SJSA1 (cell line): ENCODE results near the gene RNF34. TPM values are rescaled to one million over a fixed set of nuclear protein-coding genes. Genes with fewer than 3 reads are reported as not detected.

Experiments
- DNase-seq, 2 experiments: peaks; one replicate each; pipeline ENCODE4 v3.0.0-alpha.2; 2015 to 2020; ENCODE audit warnings: low spot score in 2 of 2, low read depth in 1 of 2
- H3K27ac ChIP-seq: fragments of 250-450 bp; sonication (Bioruptor Pico); 2 replicates; pipeline ENCODE4 v1.5.1; 2020; ENCODE audit warnings: mild to moderate bottlenecking, moderate library complexity
- H3K27me3 ChIP-seq: fragments of 250-450 bp; sonication (Bioruptor Pico); replicated peaks from 2 replicates; pipeline ENCODE4 v1.5.1; 2020; ENCODE audit warnings: mild to moderate bottlenecking, moderate library complexity
- H3K36me3 ChIP-seq: fragments of 250-450 bp; sonication (Bioruptor Pico); 2 replicates; pipeline ENCODE4 v1.5.1; 2020; ENCODE audit warnings: mild to moderate bottlenecking
- H3K4me1 ChIP-seq: fragments of 250-450 bp; sonication (Bioruptor Pico); replicated peaks from 2 replicates; pipeline ENCODE4 v1.6.1; 2021; ENCODE audit warnings: mild to moderate bottlenecking
- H3K4me3 ChIP-seq: fragments of 250-450 bp; sonication (Bioruptor Pico); 2 replicates; pipeline ENCODE4 v1.5.1; 2020; ENCODE audit warnings: mild to moderate bottlenecking
- H3K9me3 ChIP-seq: fragments of 250-450 bp; sonication (Bioruptor Pico); replicated peaks from 2 replicates; pipeline ENCODE4 v1.5.1; 2020; ENCODE audit warnings: mild to moderate bottlenecking
- total RNA-seq: library from RNA; depleted of rRNA; stranded (reverse); fragments of >200 nt; shearing (Covaris generic); gene quantifications from 2 replicates; pipeline ENCODE4 v1.2.3, GENCODE V29; 2014

RNF34 gene
- total RNA-seq, 1 experiment from 2014 or later = 58.4 TPM

DNA sequence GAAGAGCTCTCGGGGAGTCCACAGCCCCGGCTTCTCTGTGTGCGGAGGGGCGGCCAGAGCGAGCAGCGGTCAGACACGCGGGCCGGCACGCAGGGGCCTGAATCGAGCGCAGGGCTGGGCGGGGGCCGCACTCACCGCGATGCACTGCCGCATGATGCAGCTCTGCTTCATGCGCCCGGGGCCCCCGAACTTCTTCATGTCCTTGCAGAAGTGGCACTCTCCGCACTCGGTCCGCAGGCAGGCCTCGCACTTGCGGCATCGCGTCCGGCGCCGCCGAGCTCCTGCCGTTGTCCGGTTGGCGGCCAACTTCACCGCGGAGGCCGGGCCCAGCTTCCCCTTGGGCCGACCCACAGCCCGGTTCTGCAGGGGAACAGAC is 53.1 kb downstream of the RNF34 start:
- H3K9me3 ChIP-seq = no peaks in the 10 kb centered on the region
- peaks cover 11% of the 10 kb centered on the region for H3K36me3 ChIP-seq
- no peaks in the 10 kb centered on the region for H3K4me1 ChIP-seq
- H3K27ac ChIP-seq = no peak overlapping the region
- no peaks in the 10 kb centered on the region for H3K27me3 ChIP-seq
- DNase-seq = no peak
- H3K4me3 ChIP-seq = no peak overlapping the region

DNA sequence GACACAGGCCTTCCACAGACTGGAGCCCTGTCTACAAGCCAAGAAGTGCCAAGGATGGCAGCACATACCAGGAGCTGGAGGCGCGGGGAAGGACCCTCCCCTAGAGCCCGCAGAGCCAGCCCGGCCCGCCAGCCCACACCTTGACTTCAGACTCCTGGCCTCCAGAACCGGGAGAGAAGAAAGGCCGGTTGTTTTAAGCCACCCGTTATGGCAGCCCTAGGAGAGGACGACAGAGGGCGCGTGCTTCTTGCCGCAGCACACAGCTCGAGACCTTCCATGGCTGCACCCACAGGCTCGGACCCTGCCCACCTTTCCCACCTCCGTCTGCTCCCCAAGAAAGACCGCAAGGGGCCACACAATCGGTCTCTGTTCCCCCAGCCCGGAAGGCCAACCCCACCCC is 53.7 kb downstream of the RNF34 start:
- Histone ChIP-seq H3K27me3 (no peaks in the 10 kb centered on the region), H3K4me1 (no peaks in the 10 kb centered on the region), H3K36me3 (peaks cover 9% of the 10 kb centered on the region), H3K9me3 (no peaks in the 10 kb centered on the region), H3K27ac (no peak overlapping the region), H3K4me3 (no peak overlapping the region)
- no peak for DNase-seq

- no peak for DNase-seq
- no peak overlapping the region for H3K27ac ChIP-seq
- H3K36me3 ChIP-seq = peaks cover 7% of the 10 kb centered on the region; the same call in 1 of the 2 replicates
- no peaks in the 10 kb centered on the region for H3K4me1 ChIP-seq
- no peaks in the 10 kb centered on the region for H3K27me3 ChIP-seq
- no peaks in the 10 kb centered on the region for H3K9me3 ChIP-seq
- no peak overlapping the region for H3K4me3 ChIP-seq
Measured at GRCh38 chr12:121454921-121455320, 55.0 kb downstream of the RNF34 start.

DNA sequence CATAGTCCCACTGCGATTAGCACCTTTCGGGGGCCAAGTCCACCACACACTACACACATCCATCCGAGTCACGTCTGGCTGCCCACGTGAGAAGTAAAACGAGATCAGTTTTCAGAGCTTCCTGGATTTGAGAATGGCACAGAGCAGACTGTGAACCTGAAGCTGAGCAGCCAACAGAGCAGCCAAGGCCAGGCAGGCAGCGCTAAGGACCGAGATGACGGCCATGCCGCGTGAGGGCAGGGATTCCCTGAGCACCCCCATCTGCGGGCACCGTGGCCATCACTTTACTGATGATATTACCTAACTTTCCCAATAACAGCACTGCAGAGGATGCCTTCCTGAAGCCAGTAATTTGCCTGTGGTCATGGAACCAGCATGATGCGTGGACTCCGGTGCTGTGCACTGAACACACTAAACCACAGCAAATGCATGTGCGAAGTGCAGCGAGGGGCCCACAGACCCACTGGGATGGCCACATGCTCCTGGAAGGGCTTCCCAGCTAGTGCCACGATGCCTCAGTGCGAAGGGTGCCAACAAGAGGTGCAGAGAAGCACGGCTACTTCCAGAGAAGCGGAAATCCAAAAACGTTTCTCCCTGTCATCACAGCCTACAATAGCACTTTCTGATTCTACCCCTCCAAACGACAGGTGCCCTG is 56.0 kb downstream of the RNF34 start:
- no peak overlapping the region for H3K27ac ChIP-seq
- no peaks in the 10 kb centered on the region for H3K9me3 ChIP-seq

GRCh38 chr12:121456551-121456950 is 56.6 kb downstream of the RNF34 start:
- Histone ChIP-seq H3K36me3 (peaks cover 7% of the 10 kb centered on the region; the same call in 1 of the 2 replicates), H3K27ac (no peak overlapping the region), H3K4me3 (no peak overlapping the region), H3K4me1 (no peaks in the 10 kb centered on the region), H3K27me3 (no peaks in the 10 kb centered on the region), H3K9me3 (no peaks in the 10 kb centered on the region)
- DNase-seq = no peak

More for the DNA sequence above, 56.0 kb downstream of the RNF34 start:
- Histone ChIP-seq H3K4me1 (no peaks in the 10 kb centered on the region), H3K4me3 (no peak overlapping the region), H3K36me3 (peaks cover 7% of the 10 kb centered on the region; the same call in 1 of the 2 replicates), H3K27me3 (no peaks in the 10 kb centered on the region)
- no peak for DNase-seq

DNA sequence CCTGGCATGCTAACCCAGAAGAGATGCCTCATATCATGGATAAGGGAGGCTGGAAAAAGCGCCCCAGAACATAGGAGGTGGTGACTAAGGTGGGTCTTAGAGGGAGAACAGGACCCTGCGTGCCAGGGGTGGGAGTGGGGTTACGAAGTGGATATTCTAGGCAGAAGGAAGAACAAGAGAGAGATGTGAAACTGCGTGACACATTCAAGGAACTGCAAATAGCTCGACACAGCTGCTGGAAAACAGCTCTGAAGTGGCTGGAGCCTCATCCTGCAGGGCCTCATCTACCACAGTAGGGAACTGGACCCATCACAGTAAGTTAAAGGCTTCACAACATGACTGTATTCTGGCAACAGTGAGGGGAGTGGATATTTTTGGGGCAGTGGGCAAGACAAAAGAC is 61.1 kb downstream of the RNF34 start:
- H3K4me3 ChIP-seq = no peak overlapping the region
- no peak overlapping the region for H3K27ac ChIP-seq
- peaks cover 6% of the 10 kb centered on the region for H3K36me3 ChIP-seq
- H3K27me3 ChIP-seq = no peaks in the 10 kb centered on the region
- DNase-seq = no peak
- H3K9me3 ChIP-seq = no peaks in the 10 kb centered on the region
- peaks cover 6% of the 10 kb centered on the region for H3K4me1 ChIP-seq

- peaks cover 15% of the 10 kb centered on the region for H3K4me1 ChIP-seq
- H3K9me3 ChIP-seq = no peaks in the 10 kb centered on the region
- no peak for DNase-seq
- no peaks in the 10 kb centered on the region for H3K27me3 ChIP-seq
- peaks cover 10% of the 10 kb centered on the region for H3K36me3 ChIP-seq
- H3K4me3 ChIP-seq = no peak overlapping the region
- H3K27ac ChIP-seq = no peak overlapping the region
Measured at GRCh38 chr12:121464331-121464730, 64.4 kb downstream of the RNF34 start.

DNA sequence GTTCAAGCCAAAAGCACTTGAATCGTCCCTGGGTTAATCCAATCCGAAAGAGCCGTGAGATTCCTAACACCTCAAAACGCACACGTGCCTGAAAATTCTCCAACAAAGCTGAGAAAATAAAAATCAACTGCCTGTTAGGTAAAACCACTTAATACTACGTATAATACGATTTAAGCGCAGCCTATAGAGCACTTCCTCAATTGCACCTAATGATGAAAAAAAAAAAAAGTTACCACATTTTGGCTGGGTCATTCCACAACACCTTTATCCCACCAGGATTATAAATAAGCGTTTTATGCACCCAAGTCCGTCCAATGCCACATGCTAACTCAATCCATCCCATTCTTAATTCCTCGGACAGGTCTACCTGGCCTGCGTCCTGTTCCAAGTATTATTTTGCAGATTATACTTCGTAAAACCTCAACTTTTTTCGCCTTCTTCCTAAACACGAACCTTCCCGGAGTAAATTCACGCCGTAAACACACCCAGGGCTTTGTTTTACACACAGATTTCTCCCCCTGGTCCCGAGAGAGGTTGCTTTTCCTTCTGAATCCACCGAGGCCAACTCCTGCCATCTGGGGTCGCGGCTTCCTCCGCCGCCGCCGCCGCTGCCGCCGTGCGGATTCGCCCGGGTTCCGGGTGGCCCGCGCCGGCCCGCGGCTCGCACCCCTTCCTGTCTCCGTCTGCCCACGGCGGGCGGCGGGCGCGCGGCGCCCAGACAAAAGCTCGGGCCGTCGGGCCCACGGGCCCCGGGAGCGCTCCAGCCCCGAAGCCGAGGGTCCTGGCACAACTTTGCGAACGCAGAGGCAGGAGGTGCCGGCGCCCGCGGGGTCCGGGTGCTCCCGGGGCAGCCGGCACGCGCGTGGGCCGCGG is 66.2 kb downstream of the RNF34 start:
- peak overlapping the region; percentile 93 for H3K4me3 ChIP-seq
- peak in 1 of 2 experiments; percentile 24 for DNase-seq
- no peaks in the 10 kb centered on the region for H3K27me3 ChIP-seq
- no peaks in the 10 kb centered on the region for H3K9me3 ChIP-seq
- H3K36me3 ChIP-seq = peaks cover 10% of the 10 kb centered on the region
- peaks cover 15% of the 10 kb centered on the region for H3K4me1 ChIP-seq
- H3K27ac ChIP-seq = no peak overlapping the region

- Histone ChIP-seq H3K27me3 (no peaks in the 10 kb centered on the region), H3K36me3 (peaks cover 10% of the 10 kb centered on the region), H3K27ac (no peak overlapping the region), H3K4me1 (peaks cover 15% of the 10 kb centered on the region), H3K9me3 (no peaks in the 10 kb centered on the region), H3K4me3 (peak overlapping the region; percentile 93)
- DNase-seq = peak; percentile 68 to 89
Measured at GRCh38 chr12:121466794-121467637, 67.1 kb downstream of the RNF34 start.

DNA sequence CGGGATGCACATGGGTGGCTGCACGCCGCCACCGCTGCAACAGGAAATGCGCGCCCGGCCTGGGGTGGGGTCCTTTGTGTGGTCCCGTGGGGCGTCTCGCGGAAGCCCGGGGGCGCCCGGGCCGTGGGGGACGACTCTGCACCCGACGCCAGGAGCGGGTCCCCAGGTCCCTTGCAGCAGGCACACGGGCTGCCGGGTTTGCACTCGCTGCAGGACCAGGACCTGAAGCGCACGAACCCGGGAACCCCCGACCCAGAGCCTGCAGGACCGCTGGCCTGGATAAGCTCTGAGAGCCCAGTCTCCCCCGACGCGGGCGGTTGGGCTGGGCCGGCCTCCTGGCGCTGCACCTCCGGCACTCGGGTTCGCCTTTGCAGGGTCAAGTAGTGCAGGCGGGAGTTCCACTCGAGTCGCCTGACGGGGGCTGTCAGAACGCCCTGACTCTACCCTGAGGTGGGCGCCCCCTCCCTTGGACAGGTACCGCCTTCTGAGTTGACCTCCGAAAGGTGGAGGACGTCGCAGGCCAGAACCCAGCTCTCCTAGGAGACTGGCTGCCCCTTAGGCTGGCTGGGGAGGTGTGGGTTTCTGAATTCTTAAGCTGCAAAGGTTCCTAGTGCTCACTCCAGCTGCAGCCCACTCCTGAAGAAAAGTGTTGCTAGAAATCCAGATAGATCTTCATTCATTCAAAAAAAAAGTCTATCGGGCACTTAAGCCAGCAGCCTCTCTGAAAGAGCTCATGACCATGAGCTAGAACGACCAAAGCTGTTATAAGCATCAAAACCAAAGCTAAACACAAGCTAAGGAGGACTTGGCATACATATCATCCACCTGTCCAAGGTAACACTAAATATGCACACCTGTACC is 68.0 kb downstream of the RNF34 start:
- Histone ChIP-seq H3K36me3 (peaks cover 10% of the 10 kb centered on the region), H3K4me3 (peak overlapping the region; percentile 93), H3K4me1 (peaks cover 15% of the 10 kb centered on the region), H3K9me3 (no peaks in the 10 kb centered on the region), H3K27ac (no peak overlapping the region), H3K27me3 (no peaks in the 10 kb centered on the region)
- no peak for DNase-seq

GRCh38 chr12:121468499-121468801 is 68.5 kb downstream of the RNF34 start:
- no peaks in the 10 kb centered on the region for H3K27me3 ChIP-seq
- peaks cover 10% of the 10 kb centered on the region for H3K36me3 ChIP-seq
- no peak overlapping the region for H3K4me3 ChIP-seq
- no peaks in the 10 kb centered on the region for H3K9me3 ChIP-seq
- H3K27ac ChIP-seq = no peak overlapping the region
- H3K4me1 ChIP-seq = peaks cover 15% of the 10 kb centered on the region
- DNase-seq = no peak

DNA sequence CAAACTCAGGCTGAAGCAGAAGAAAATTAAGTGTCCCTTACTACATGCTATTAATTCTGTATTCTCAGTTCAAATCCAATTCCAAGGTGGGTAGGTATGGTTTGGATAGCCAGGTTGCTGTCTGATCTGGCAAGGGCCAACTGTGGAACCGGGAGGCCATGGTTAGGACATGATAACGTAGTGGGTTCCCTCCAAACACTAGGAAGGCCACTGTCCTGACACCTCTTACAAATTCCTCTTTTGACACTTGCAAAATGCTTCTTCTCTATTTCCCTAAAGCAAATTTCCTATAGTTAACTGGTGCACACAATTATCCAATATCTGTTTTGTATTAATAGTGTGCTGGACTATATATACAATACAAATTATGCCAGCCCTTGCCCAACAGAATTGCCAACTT is 70.8 kb downstream of the RNF34 start:
- Histone ChIP-seq H3K4me1 (peaks cover 12% of the 10 kb centered on the region), H3K4me3 (no peak overlapping the region), H3K27me3 (no peaks in the 10 kb centered on the region), H3K27ac (no peak overlapping the region), H3K9me3 (no peaks in the 10 kb centered on the region), H3K36me3 (peaks cover 3% of the 10 kb centered on the region; the same call in 1 of the 2 replicates)
- no peak for DNase-seq
